HG02973 (cell line): ENCODE data around the gene IGSF9B.

Experiments used
- ATAC-seq: cut with Tn5 transposase; IDR thresholded peaks from one replicate; pipeline ENCODE4 v1.9.1; 2021; ENCODE audit warnings: moderate library complexity; ENCODE audit not compliant: unreplicated experiment

The IGSF9B gene

DNA sequence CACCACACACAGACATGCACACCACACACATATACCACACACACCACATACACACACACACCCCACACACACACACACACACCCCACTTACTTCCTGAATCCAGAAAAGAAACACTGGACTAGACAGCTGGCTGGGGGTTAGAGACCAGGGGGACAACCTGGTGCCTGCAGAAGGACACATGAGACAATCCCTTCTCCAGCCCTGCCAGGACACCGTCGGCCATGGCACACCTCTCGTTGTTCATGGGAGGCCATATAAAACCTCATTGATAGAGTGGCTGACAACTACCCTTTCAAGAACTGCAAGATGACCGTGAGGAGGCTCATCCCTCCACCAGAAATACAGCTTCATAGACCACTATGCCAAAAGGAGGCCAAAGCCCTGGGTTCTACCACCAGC is 54.3 kb downstream of the IGSF9B start:
- no peak for ATAC-seq

DNA sequence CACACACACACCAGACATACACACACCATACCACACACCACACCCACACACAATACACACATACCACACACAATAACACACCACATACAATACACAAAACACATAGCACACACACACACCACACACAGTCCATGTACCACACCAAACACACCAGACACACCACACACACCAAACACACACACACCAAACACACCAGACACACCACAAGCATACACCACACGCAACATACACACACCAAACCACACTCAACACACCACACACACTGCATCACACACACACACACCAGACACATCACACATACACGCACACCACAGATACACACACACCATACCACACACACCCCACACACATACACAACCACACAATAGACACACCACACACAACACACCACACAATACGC is 54.8 kb downstream of the IGSF9B start:
- no peak for ATAC-seq

DNA sequence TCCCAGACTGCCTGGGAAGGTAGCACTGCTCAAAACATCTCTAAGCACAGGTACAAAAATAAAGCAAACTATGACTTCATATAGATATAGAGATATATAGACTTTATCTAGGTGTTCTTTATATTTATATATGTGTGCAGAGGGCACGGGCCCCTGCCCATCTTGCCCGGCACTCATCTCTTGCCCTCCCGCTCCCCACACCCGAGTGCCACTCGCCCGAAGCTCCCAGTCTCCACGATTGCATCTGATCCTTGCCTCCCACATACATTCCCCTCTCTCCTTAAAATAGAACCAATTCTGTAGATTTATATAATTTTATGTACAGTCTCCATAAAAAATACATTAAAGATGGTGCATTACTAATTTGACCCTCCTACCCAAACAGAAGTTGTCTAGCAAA is 55.5 kb downstream of the IGSF9B start:
- no peak for ATAC-seq

DNA sequence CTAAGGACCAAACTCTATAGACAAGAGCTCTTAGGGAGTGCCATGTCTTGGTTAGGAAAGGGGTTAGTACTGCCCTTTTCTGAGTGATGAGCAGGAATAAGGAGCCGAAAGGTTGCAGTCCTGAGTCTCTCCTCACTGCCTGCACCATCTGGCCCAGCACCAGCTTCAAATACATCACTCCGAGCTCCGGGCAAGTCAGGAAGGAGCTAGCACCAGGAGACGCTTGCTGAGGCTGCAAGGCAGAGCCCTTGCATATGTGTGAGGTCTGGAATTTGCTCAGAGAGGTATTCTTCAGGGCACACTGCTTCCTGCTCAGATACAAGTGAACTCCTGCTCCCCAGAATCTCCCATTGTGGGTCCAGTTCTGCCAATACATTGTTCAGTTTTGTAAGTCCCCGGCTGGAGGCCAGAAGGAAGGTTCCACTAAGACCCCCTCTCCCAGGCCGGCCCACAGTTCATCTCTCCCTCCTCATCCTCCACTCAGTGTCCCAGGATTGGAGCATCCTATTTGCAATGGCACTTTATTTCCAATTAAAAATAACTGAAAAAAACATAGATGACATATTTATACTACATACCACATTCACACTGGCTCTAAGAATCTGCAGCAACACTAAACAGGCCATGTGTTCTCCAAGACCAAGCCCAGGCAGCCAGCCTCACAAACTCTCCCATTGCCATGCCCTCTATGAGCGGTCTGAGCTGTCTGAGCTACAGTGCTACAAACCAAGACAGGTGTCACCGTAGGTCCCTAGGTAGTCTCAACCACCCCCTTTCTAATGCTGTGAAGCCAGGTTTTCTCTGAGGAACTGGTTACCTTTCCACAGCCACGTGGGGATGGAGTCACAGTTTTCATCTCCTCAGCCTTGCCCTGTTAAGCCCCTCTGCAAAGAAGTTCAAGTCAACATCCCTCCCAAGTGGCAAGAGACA is 56.3 kb downstream of the IGSF9B start:
- no peak for ATAC-seq

DNA sequence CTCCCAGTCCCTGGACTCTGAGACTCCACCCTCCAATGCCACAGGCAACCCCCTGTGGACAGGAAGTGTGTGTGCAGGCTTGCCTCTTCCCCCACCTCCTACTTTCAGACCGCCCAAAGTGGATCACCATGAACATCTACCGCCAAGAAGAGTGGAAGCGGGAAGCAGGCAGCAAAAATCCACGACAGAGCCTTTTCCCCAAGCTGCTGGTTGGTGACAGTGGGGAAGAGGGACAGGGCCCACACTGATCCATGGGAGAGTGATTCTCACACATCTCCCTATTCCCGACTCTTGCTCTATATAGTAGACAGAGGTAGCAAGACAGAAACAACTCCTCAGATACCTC is 58.0 kb downstream of the IGSF9B start:
- no peak for ATAC-seq

DNA sequence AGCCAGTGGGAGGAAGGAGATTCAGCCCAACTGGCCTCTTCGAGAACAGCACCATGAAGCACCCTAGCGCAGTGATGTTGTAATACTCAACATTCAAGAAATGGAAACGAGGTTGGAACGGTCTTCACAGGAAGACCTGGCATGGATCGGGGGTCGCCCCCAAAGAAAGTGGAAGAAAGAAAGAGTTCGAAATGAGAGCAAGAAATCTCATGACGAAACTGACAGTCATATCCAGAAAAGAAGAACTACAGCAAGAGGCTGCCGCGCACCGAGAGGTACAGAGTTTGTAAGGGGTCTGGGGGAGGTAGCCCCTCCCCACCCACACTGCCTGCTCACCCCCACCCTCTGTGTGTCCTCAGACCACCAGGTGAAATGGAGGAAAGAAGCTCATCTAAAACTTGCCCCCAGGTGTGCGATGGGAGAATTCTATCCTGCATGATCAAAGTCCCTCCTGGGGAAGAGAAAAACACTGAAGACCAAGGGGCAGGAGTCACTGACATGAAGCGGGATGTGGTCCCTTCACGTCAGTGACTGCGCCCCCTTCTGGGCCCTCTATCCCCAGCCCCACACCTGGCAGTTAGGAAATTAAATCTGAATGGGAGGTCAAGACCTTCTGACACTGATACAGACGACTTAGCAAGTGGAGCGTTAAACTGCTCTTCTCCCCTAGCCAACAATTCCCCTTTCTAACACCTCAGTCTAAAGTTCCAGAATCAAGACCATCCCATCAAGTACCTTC is 58.6 kb downstream of the IGSF9B start:
- no peak for ATAC-seq

DNA sequence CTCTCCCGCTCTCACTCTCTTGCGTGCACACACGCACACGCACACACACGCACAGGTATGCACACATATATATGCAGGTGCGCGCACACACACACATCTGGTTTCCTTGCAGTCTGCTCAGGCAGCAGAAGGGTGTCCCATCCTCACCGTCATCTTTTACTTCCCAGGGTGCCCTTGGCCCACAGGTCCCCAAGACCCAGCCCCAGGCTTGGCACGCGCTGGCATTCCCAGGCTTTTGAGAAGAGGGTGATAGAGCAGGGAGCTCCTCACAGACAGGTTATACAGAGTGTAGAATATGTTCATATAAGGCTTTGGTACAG is 59.5 kb downstream of the IGSF9B start:
- ATAC-seq: no peak

DNA sequence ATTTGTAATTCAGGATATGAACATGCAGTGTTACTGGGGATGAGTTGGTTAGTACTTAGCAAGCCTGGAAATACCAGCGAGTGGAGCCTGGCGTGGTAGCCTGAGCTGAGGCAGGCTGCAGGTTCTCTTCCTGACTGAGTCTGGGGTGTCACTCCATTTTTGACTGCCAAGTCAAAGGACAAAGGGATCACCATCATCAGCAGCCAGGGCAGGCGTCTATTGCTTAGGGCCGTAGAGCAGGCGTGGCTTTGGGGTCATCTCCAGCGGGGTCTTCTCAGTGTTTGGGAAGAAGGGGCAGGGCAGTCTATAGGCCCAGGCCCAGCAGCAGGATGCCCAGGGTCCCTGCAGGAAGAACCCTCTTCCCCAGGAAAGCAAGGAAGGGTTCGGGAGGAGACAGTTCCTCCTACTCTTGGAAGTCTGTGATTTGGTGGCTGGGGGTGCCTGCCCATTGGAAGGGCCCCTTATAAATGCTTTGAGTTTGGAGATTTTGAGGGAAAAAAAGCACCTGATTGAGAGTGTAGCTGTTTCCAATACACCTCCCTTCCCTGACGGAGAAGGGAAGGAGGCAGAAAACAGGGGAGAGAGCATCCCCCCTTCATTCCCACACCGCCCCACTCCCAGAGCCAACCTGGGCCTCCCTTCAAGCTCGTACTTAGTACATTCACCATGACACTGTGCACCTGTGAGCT is 60.0 kb downstream of the IGSF9B start:
- ATAC-seq: no peak

DNA sequence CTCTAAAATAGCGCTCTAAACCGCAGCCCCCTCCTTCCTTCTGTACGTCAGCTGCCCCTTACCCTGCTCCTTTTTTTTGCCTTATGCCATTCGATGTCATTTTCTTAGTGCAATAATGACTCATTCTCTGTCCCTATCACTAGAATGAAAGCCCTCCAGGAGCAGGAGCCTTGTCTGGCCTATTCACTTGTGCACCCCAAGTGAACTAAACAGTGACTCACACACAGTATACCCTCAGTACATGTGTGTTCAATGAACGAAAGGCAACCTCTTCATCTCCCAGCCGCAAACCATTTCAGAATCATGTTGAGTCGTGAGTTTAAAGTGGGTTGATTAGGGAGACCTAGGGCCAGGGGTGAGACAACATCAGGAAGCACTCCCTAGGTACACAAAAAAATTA is 60.7 kb downstream of the IGSF9B start:
- no peak for ATAC-seq

DNA sequence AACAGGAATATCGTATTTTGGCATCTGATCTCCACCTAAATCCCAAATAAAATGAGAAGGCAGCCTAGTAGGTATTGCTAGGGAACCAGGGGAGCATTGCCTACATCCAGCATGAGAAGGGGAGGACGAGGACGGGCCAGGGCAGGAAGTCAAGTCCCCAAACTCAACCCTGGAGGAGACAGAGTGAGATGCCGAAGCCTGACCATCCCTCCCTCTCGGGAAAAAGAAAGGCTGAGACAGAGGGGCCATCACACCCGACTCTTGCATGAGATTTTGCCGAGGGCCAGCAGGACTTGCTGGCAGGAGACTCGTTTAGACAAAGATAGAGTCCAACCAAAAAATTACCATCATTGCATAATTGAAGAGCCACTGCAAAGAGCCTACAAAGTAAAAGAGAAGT is 61.2 kb downstream of the IGSF9B start:
- peak; percentile 8 for ATAC-seq

DNA sequence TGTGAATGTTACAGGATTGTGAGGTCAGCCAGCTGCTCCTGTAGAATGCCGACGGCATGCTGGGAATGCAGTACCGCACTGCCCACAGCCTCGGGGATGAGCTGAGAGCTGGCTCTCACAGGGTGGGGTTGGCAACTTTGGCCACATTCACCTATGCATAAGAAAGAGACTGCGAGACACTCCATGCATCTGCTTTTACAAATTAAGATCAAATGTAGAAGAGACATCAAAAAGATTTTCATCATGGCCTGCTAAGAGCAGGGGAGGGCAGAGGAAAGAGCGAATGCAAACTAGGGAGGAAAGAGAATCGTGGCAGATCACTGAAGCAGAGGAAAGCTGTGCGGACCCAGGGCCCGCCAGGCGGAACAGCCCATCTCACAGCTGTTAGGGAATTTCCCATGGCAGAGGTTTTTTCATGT is 61.7 kb downstream of the IGSF9B start:
- ATAC-seq: peak; percentile 69

DNA sequence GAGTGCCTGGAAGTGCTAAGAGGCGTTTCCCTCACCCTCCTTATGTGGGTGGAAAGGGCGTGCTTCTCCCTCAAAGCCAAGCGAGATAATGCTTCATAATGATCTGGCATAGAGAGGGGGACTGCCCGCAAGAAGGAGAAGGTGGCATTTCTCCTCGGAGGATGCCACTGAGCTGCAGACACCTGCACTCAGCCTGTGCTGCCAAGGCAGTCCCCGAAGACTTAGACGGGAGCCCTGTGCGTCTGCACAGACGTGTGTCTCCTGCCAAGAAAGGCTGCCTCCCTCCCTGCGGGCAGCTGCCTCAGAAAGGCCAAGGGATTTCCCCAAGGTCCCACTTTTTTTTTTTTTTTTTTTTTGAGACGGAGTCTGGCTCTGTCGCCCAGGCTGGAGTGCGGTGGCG is 63.4 kb downstream of the IGSF9B start:
- ATAC-seq: no peak

DNA sequence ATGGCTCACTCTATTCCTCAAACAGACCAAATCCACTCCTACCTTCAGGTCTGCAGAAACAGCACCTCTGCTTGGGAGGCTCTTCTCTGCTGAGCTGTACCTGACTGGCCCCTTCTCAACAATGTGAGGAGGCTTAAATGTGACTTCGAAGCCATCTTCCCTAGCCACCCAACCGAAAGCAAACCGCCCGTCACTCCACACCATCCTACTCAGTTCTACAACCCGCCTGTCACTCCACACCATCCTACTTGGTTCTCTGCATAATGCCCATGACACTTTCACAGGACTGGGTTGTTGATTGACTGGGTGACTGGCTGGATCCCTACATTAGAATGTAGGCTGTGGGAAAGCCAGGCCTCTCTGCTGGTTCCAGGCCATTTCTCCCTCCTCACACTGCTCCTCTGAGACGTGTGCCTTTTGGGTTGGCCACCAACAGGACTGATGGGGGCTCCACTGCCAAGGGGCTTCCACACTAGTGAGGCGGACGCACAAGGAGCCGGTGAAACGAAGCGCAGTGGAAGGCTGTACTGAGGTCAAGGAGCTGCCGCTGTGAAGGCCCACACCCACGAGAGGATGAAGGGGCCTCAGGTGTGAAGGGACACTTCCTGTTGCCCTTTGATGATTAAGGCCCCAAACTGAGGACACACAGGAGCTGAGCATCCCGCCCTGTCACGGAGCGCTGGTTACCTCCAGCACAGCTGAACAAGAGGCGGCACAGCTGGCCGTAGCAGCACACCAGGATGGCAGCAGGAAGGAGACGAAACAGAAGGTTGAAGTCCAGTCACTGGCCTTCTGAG is 64.0 kb downstream of the IGSF9B start:
- no peak for ATAC-seq

DNA sequence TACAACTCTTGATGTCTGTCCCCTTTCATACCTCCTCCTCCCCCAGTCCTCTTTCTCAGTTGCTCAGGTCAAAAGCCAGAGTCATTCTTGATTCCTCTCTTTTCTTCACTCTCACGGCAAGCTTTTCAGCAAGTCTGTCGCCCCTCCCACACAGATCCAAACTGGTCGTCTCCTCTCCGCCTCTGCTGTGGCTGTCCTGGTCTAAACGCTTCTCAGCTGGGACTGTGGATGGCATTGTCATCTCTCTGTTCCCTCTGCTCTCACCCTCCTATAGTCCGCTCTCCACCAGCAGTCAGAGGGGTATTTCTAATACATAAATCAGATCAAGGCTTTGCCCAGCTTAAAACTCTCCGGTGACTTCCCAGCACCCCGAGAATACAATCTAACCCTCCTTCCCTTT is 64.6 kb downstream of the IGSF9B start:
- no peak for ATAC-seq

DNA sequence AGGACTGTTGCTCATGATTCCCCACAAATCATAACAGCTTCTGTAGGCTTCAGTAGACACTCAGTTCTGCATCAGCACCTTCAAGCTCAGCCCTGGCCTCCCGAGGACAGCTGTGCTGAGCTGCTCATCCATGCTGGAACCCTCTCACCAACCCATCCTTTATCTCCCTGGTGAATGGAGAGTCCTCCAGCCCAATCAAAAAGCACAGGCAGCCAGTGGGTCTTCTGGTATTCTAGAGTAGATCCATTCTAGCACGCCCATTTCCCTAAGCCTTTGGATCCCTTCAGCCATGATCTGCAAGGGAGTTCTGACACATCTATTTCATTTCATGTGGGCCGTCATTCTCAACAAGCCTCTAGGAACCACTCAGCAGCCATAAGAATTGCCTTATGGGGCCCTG is 66.9 kb downstream of the IGSF9B start:
- ATAC-seq: no peak

DNA sequence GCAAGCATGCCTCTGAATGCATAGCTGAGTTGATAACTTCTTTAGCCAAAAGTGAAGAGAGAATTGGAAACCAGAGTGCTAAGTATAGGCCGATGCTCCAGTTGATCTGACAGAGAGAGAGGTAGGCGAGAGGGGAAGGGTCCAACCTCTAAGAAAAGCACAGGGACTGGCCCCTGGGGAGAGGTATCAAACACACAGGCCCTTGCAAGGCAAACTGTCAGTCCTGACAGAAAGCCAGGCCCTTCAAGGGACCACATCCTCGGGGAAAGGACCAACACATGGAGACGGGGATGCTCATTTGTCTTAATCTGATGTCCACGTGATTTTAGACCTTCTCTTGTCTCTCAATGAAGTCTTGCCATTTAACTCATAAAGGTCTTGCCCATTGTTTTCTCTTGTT is 67.6 kb downstream of the IGSF9B start:
- no peak for ATAC-seq

DNA sequence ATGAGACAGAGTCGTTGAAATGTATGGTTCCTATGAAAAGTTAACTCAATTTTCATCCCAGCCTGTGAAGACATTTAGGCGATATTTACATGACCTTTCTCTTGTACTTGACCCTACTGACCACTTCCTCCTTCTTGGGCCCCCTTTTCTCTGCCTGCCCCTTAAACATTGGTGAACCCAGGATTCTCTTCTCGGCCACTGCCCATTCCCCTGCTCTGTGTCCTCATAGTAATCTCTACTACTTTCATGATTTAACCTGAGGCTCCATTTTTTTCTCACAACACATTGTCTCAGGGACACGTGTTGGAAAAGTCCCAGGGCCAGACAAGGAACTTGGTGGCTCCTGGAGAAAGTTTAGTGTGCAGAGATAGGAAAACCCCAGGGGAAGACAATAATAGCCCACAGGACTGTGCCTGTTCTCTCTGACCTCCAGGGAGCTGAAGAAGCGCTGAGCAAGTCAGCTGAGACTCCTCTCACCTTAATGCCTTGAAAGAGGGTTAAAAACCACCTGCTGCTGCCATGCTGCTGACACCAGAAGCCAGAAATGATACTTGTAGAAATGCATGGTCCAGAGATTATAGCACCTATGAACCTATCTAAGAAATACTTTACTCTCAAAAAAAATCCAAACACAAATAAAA is 69.0 kb downstream of the IGSF9B start:
- ATAC-seq: no peak

DNA sequence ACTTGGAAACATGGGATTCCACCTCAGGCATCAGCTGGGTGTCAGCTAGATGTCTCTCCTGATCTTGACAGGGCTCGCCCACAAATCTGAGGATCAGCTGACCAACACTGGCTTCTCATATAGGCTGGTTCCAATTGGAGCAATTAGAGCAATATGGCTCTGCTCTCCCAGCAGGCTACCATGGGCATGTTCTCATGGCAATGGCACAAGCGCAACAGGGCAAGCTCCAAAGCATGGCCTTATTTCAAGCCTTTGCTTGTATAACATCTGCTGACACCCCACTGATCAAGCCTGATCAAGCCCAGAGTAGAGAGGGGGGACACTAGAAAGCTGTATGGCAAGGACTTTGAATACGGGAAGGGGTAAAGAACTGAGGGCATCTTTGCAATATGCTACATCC is 70.7 kb downstream of the IGSF9B start:
- ATAC-seq: no peak

DNA sequence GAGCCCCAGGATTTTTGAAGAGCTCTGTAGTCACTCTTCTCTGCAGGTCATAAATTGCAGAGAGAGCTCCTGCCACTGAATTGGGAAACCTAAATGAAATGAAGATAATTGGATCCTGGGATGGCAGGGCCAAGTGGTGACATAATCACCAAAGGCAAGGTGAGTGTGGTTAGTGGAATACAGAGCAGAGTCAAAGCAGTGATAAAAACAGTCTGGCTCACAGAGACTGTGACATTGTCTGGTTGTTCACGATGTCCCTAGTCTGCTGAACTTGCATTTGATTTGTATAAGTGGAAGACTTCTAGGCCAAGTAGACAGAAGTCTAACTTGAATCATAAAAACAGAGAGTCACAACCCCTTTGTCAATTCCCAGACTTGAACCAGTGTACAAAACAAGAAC is 84.6 kb downstream of the IGSF9B start:
- no peak for ATAC-seq

DNA sequence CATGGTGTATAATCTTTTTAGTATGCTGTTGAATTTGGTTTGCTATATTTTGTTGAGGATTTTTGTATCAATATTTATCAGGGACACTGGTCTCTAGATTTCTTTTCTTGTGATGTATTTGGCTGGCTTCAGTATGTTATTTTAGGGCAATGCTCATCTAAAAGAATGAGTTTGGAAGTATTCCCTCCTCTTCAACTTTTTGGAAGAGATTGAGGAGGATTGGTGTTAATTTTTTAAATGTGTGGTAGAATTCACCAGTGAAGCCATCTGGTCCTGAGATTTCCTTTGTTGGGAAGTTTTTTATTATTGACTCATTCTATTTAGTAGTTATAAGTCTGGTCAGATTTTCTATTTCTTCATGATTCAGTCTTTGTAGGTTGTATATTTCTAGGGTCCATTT is 89.3 kb downstream of the IGSF9B start:
- no peak for ATAC-seq

DNA sequence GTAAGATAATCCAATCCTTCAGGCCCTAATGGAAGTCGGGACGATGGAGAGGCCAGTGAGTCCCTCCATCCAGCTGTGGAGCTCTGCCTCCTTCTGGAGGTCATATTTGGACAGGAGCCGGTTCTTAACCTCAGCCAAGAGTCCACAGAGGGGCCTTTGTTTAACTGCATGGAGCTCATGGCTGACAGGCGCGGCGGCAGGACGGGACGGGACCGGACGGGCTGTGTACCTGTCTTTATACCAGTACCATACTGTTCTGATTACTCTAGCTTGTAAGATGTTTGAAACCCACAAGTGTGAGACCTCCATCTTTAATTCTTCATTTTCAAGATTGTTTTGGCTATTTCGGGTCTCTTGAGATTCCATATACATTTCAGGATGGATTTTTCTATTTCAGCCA is 91.3 kb downstream of the IGSF9B start:
- no peak for ATAC-seq
